HepG2 (cell line): ENCODE measurements around the gene FLAD1. TPM values are rescaled to one million over a fixed set of nuclear protein-coding genes. Genes with fewer than 3 reads are reported as not detected.

Experiments
- CREM ChIP-seq, 2 experiments: sonication (generic) in 1 of 2; formaldehyde crosslinking in 1 of 2; IDR thresholded peaks; 2 replicates each; pipeline versions ENCODE4 v1.4.0 to v1.6.1; 2016 to 2020; ENCODE audit warnings: antibody characterized with exemption in 1 of 2, mild to moderate bottlenecking in 1 of 2, missing genetic modification reagents in 1 of 2
- ELF1 ChIP-seq: sonication (generic); formaldehyde crosslinking; IDR thresholded peaks from 2 replicates; pipeline ENCODE4 v1.4.0; 2020; ENCODE audit warnings: missing genetic modification reagents
- FUBP1 ChIP-seq: sonication (generic); formaldehyde crosslinking; IDR thresholded peaks from 2 replicates; pipeline ENCODE4 v1.5.1; 2020; ENCODE audit warnings: missing genetic modification reagents, mild to moderate bottlenecking, borderline replicate concordance
- IRF2 ChIP-seq: IDR thresholded peaks from 2 replicates; pipeline ENCODE4 v1.6.1; 2018; ENCODE audit warnings: missing genetic modification reagents, missing compliant biosample characterization
- KLF6 ChIP-seq: IDR thresholded peaks from 2 replicates; pipeline ENCODE4 v1.8.0; 2016; ENCODE audit warnings: missing biosample characterization, missing genetic modification reagents
- MAFF ChIP-seq: IDR thresholded peaks from 2 replicates; pipeline ENCODE4 v1.6.1; 2011; ENCODE audit warnings: low read depth, low read length, improper control_type of control experiment
- MAX ChIP-seq: IDR thresholded peaks from 2 replicates; pipeline ENCODE4 v1.6.1; 2012; ENCODE audit warnings: inconsistent platforms
- MED1 ChIP-seq: sonication (generic); formaldehyde crosslinking; IDR thresholded peaks from 2 replicates; pipeline ENCODE4 v1.4.0; 2020; ENCODE audit warnings: missing genetic modification reagents
- MYPOP ChIP-seq: sonication (generic); formaldehyde crosslinking; IDR thresholded peaks from 2 replicates; pipeline ENCODE4 v1.8.1; 2023; ENCODE audit warnings: mild to moderate bottlenecking, moderate library complexity, missing genetic modification reagents
- PATZ1 ChIP-seq: sonication (generic); formaldehyde crosslinking; IDR thresholded peaks from 2 replicates; pipeline ENCODE4 v1.4.0; 2020; ENCODE audit warnings: missing genetic modification reagents
- PHF20 ChIP-seq: sonication (generic); formaldehyde crosslinking; IDR thresholded peaks from 2 replicates; pipeline ENCODE4 v1.5.0; 2020; ENCODE audit warnings: mild to moderate bottlenecking, missing genetic modification reagents
- POLR2AphosphoS5 ChIP-seq: IDR thresholded peaks from 2 replicates; pipeline ENCODE4 v1.6.1; 2012; ENCODE audit warnings: low read depth, low read length
- ZFY ChIP-seq: sonication (generic); formaldehyde crosslinking; IDR thresholded peaks from 2 replicates; pipeline ENCODE4 v1.4.0; 2020; ENCODE audit warnings: missing genetic modification reagents
- ZNF160 ChIP-seq: sonication (generic); formaldehyde crosslinking; IDR thresholded peaks from 2 replicates; pipeline ENCODE4 v1.8.0; 2022; ENCODE audit warnings: mild to moderate bottlenecking, inconsistent platforms, missing genetic modification reagents
- ZNF224 ChIP-seq: sonication (generic); formaldehyde crosslinking; IDR thresholded peaks from 2 replicates; pipeline ENCODE4 v1.5.0; 2020; ENCODE audit warnings: mild to moderate bottlenecking, missing genetic modification reagents
- ZNF263 ChIP-seq: sonication (generic); formaldehyde crosslinking; IDR thresholded peaks from 2 replicates; pipeline ENCODE4 v1.4.0; 2020; ENCODE audit warnings: missing genetic modification reagents
- ZNF331 ChIP-seq: sonication (generic); formaldehyde crosslinking; IDR thresholded peaks from 2 replicates; pipeline ENCODE4 v1.4.0; 2020; ENCODE audit warnings: missing genetic modification reagents
- ZNF430 ChIP-seq: sonication (generic); formaldehyde crosslinking; IDR thresholded peaks from 2 replicates; pipeline ENCODE4 v1.9.0; 2021; ENCODE audit warnings: mild to moderate bottlenecking, missing genetic modification reagents
- ZNF766 ChIP-seq: sonication (generic); formaldehyde crosslinking; IDR thresholded peaks from 2 replicates; pipeline ENCODE4 v1.5.0; 2020; ENCODE audit warnings: missing genetic modification reagents, borderline replicate concordance
- ZNF883 ChIP-seq: sonication (generic); formaldehyde crosslinking; IDR thresholded peaks from 2 replicates; pipeline ENCODE4 v1.5.1; 2020; ENCODE audit warnings: mild to moderate bottlenecking, missing genetic modification reagents; ENCODE audit errors: not compliant biosample characterization
- ZSCAN21 ChIP-seq: sonication (generic); formaldehyde crosslinking; IDR thresholded peaks from 2 replicates; pipeline ENCODE4 v1.8.0; 2022; ENCODE audit warnings: mild to moderate bottlenecking, missing genetic modification reagents, moderate library complexity, borderline replicate concordance
- polyA plus RNA-seq, 8 experiments: library from polyadenylated mRNA; depleted of rRNA in 3 of 8; stranded (reverse) in 7 of 8; unstranded in 1 of 8; fragments of >200 nt; fragmentation: Illumina TruSeq in 4 of 8; extraction: Trizol in 4 of 8; gene quantifications; 2 replicates each; pipeline versions ENCODE4 v1.2.1 to v1.2.3, GENCODE V29; 2011 to 2016; ENCODE audit warnings: low read depth in 4 of 8, missing spikeins in 1 of 8, mixed read lengths in 1 of 8; ENCODE audit not compliant: insufficient read depth in 1 of 8
- total RNA-seq, 5 experiments: library from RNA; depleted of rRNA; stranded (reverse); fragments of >200 nt; fragmentation: Illumina TruSeq; extraction: Trizol; gene quantifications; 2 replicates each; pipeline ENCODE4 v1.2.3, GENCODE V29; 2016; ENCODE audit warnings: low read depth in 1 of 5

FLAD1 gene
- total and polyA plus RNA-seq, 2 of the 13 experiments (the other 11 are each of a cell fraction or from before 2014, with no cell fraction given), result 25.9 to 32.8 TPM

DNA sequence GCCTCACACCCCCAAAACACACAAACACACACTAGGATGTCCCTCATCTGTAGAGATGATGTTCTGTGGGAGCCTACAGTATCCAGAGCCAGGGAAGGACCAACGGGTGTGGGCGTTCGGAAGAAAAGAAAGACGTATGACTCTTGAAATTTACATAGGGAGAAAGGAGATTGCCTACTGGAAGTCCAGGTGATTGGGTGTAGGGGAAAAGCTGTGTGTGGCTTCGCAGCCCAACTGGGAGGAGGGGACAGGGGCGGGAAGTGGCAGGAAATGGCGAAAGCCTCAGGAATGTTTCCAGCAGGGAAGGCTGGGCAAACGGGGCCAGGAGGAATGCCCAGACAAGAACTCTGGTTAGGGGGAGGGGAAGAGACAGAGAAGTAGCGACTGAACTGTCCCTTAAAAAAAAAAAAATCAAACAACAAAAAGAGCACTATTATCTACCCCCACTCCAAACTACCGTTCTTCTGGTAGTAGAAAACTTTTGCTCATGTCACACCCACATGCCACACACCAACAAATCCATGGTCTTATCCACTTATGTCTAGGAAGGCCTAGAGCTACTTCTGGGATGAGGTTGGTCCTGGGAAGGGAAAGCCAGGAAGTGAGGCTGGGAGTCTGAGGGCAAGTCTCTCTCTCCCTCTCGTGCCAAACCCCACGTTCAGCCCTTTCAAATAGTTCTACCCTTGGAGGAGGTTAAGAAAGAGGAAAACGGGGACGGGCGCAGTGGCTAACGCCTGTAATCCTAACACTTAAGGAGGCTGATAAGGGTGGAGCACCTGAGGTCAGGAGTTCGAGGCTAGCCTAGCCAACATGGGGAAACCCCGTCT lies 10.4 kb upstream of the FLAD1 start (continued):
- peak; percentile 87 for TF ChIP-seq PATZ1 (CRISPR knock-in tag)
- TF ChIP-seq ZSCAN21 (CRISPR knock-in tag), result 0 out of 2 replicates have a peak, but pooled peaks have one; percentile 19
- TF ChIP-seq MED1 (CRISPR knock-in tag), result peak; percentile 91
- no peak for TF ChIP-seq FUBP1
- TF ChIP-seq KLF6 (CRISPR knock-in tag), result peak; percentile 41; the same call in 1 of the 2 replicates
- peak; percentile 69 for TF ChIP-seq CREM (IDR thresholded peaks at IDR 0.05)
- no peak for TF ChIP-seq CREM (CRISPR knock-in tag; IDR thresholded peaks at IDR 0.05)
- peak; percentile 66 for TF ChIP-seq ZNF331
- TF ChIP-seq MAFF, result no peak
- TF ChIP-seq ZNF224 (CRISPR knock-in tag), result no peak
- peak; percentile 86 for TF ChIP-seq IRF2 (CRISPR knock-in tag)
- 0 out of 2 replicates have a peak, but pooled peaks have one; percentile 46 for TF ChIP-seq PHF20 (CRISPR knock-in tag)
- peak; percentile 69 for TF ChIP-seq POLR2AphosphoS5
- TF ChIP-seq MAX, result peak; percentile 82
- TF ChIP-seq ZNF766 (CRISPR knock-in tag), result 0 out of 2 replicates have a peak, but pooled peaks have one; percentile 34
- TF ChIP-seq ZNF263 (CRISPR knock-in tag), result 0 out of 2 replicates have a peak, but pooled peaks have one; percentile 52
- TF ChIP-seq ELF1 (CRISPR knock-in tag), result peak; percentile 39; the same call in 1 of the 2 replicates
- peak; percentile 23; the same call in 1 of the 2 replicates for TF ChIP-seq ZNF430 (CRISPR knock-in tag)
- TF ChIP-seq ZNF160 (CRISPR knock-in tag), result 0 out of 2 replicates have a peak, but pooled peaks have one; percentile 6
- peak; percentile 39 for TF ChIP-seq ZFY (CRISPR knock-in tag)
- no peak for TF ChIP-seq ZNF883 (CRISPR knock-in tag)
- TF ChIP-seq MYPOP (CRISPR knock-in tag), result peak; percentile 62; the same call in 1 of the 2 replicates
